NCI-H2227 (cell line): ENCODE results near the gene CREBL2.
"Not testable (repeated sequence)": the region's sequence is repeated elsewhere in the genome, so short reads cannot be mapped to it uniquely, and the experiment has no call there.

Experiments used
- DNase-seq: peaks from one replicate; lab custom pipeline; 2025; ENCODE audit not compliant: unreplicated experiment; lab: John Stamatoyannopoulos, UW

CREBL2 gene

DNA sequence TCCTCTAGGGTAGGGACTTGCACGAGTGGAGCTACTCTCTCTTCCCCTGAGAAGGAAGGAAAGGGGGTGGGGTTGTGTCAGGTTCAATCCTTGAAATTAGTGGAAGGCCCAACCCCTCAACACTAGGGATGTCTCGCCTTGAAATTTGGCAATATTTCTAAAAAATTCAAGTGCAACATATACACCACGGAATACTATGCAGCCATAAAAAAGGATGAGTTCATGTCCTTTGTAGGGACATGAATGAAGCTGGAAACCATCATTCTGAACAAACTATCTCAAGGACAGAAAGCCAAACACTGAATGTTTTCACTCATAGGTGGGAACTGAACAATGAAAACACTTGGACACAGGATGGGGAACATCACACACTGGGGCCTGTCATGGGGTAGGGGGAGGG, 15.1 kb upstream of the CREBL2 start:
- DNase-seq = not testable (repeated sequence)

DNA sequence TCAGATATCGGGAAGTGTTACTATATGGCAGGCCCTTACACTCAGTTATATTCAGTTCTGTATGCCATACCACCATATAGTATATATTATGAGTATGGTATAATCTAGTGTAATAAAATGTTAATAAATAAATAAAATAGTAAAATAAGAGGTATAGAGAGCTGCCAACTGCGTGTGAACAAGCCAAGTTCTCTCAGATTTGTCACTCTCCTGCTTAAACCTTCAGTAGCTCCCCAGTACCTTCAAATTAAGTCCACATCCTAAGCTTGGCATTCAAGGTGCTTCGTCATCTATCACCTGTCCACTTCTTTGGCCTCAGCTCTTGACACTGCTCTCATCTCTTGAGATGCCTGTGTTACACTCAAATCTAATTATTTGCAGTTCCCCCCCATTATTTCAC, 12.8 kb upstream of the CREBL2 start:
- no peak for DNase-seq

DNA sequence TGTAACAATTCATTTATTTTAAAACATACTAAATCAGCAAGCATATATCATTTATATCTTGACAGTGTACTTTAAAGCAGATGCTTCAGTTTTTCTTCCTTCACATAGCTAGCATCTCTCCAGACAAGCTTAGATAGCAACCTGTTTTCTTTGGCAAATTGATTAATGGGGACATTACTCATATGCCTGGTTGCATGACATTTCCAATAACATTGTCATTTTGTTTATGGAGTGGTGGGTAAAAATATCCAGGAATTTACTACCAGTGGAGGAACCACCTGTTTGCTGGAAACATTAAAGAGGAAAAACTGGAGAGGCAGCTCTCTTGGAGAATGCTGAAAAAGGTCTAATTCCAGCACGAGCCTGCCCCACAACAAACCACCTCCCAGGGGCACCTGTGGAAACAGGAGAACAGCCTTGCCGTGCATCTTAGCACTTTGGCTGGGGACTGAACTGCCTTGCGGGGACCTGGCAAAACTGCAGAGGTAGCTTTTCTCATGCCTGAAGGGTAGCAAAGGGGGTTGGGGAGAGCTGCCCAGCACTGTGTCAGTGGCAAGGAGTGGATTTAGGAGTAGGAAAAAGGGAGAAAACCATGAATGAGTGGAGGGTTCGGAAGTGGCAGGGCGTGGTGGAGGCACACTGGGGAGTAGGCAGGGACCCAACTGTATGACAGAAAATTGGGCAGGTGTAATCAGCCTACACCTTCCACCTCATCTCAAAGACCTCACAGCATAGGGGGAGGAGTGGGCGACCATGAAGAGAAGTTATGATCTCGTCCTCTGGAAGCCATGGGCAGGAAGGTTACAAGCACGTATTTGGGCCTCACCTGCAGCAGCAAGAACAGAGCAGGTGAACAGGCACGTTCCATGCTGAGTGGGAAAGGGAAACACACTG, 11.7 kb upstream of the CREBL2 start:
- no peak for DNase-seq

DNA sequence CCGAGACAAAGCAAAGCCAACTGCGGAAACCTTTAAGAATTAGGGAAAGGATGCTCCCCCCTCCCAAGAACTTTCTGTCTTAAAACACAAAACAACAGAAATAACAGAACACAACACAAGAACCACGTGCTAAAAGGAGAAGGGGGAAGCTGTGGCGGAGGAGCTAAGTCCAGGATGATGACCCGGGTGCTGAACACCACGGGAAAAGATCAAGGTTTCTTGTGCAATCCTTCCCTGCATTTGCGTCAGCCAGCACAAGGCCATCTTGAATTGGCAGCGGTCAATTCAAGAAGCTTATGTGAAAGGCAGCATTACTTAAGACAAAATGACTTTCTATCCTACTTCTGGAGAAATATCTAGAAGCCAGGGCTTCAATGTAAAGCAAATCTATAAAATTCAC, 11.0 kb upstream of the CREBL2 start:
- no peak for DNase-seq

DNA sequence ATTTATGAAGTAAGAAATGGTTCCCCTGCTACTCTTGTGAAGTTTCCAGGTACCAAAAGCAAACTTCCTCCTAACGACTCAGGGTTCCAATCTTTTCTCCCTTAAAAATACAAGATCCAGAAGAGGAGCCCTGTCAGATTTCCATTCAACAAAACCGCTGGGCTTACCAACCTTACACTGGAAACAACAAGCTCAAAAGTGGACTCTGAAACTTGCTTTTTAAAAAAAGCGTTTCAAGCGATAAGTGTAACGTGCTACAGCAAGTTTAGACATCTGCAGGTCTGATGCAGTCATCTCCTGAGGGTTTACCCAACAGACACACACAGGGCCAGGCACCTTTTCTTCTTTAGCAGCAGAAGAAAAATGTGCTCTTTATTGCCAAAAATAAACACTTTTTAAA, 6.9 kb upstream of the CREBL2 start:
- DNase-seq = no peak

DNA sequence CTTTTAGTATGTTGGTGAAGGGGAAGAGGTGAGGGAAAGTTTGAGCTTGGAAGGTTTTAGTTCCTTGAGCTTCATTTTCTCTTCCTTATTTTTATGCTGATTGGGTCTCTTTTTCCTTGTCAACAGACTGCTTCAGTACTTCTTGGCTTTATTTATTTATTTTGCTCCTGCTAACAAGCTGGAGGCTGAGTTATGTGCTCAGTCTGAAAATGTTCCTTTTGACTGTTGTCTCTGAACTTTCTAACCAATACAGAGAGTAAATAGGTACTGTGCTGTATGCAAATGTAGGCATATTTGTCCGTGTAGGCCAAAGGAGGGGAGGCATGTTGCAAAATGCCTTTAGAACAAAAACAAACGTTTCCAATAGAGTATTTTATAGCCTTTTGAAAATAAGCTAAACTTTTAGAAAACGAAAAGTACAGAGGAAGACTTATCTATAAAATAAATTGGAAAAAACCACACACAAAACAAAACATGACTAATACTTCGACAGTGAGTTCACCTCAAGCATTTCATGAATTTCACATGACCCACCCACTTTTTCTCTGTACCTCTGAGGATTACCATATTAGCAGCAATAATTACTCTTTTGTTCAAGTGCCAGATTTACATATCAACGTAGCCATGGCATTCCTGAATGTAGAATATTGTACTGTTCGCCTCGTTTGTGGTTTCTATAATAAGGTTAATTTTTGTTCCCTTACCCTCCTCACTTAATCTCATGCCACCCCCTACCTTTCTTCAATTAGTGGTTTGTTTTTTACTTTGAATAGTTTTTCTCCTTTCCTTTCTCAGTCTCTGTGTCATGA, 4.7 kb upstream of the CREBL2 start:
- DNase-seq = no peak

DNA sequence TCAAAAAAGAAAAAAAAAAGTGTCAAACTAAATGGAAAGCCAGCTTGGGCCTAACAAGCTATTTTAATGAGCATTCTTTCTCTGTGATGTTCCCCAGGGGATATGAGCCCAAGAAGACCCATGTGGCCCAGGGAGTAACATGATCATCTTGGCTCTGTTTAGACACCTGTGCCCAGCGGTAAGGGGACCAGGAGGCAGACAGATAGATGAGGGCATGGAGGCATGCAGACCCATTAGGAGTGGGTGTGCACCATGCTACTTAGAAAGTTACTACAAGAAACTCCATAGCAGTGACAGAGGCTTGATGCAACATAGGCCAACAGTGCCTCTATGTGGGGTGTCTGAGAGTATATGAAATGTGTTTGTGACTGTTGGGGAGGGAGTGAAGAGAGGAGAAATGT, 3.1 kb upstream of the CREBL2 start:
- DNase-seq = no peak

DNA sequence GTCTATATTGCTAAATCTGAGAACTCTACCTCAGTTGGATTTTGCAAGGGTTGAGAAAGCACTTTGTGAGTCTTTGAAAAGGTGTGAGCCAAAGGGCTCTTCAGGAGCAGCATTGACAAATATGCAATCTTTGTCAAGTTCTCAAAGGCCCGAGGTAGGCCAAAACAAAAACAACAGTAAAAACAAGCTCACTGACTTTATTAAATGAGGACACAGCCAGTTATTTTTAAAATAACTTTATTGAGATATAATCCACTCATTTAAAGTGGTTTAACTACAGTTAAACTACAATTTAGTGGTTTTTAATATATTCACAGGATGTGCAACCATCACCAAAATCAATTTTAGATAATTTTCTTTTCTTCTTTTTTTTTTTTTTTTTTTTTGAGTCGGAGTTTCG, 2.0 kb upstream of the CREBL2 start:
- DNase-seq = no peak

DNA sequence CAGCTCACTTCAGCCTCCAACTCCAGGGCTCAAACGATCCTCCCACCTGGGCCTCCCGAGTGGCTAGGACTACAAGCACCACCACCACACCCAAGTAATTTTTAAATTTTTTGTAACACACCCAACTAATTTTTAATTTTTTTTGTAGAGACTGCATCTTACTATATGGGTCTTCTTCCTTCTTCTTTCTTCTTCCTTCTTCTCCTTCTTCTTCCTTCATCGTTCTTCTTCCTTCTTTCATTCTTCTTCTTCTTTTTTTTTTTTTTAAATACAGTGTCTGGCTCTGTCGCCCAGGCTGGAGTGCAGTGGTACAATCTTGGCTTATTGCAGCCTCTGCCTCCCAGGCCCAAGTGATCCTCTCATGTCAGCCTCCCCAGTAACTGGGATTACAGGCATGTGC, 965 bp upstream of the CREBL2 start:
- no peak for DNase-seq

DNA sequence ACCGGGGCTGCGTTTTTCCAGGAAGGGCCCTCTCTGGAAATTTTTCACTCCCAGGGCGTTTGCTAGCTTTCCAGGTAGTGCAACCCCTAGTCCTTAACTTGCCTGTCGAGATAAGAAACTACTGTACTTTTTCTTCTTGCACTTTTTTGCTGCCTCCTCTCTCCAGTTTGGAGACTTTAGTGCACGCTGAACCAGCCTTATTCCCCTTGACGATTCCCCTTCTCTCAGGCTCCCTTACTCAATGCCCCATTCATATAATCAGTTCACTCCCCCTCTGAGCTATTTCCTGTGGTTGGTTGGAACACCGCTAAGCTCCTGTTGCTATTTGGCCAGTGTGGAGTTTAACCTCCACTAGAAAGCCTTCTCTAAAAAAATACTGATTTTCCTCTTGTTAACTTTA, 682 bp downstream of the CREBL2 start:
- peak; percentile 25 for DNase-seq

DNA sequence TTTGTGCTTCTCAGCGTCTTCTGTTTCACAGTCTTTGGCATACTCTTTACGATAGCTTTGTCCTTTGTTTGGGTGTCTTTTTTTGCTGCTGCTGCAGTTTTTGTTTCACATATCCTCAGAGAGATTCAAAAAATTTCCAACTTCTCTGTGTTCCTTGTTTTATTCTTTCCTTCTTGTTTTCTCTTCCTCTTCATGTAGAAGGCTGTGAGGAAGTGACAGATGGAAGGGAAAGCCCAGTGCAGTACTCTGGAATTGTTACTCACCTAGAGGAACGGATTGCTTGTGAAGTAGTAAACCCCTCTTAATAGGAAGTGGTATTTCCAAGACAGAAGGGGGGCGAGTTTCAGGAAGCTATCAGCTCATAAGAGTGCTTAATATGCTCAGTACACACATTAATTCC, 1.7 kb downstream of the CREBL2 start:
- no peak for DNase-seq

DNA sequence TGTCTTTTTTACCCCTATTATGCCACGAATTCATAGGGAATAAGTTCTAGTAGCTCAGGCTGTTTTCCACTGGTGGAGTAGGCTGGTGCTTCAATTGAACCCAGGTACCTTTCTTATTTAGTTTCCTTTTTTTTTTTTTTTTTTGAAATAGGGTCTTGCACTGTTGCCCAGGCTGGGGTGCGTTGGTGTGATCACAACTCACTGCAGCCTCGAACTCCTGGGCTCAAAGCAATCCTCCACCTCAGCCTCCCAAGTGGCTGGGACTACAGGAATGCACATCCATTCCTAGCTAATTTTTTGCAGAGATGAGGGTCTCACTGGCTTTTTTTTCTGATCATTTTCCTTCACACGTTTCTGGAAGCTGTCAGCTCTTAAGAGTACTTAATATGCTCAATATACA, 2.7 kb downstream of the CREBL2 start:
- DNase-seq = no peak

DNA sequence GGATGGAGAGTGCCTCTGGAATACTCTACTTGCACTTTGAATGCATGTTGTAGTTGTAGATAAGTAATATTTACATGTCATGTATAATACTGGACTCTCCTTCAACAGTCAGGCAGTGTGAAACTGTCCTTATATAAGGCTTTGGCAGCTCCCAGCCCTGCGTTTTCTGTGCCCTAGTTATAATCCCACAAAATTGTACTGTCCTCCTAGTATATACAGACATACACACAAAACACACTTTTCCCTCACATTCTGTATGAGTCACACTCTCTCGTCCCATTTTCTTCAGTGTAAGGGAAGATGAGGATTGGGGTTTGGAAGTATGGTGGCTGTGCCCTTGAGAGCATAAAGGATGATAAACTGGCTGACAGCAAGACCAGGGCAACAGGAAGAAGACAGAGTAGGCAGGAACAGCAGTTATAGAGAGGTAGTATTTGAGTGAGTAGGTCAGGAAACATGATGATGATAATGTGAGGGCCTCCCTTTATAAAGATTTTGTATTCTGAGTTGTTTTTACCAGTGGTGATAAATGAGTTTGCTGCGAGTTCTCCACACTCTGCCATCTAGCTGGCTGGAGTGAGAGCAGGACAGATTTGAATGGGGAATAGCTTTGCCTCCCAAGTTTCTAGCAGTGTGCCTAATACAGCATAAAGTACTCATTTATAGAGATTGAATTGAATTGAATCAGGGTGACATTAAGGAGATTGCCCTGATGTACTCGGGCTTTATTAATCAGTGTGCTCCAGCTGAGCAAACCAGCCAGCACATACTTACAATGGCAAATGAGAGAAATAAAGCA, 5.0 kb downstream of the CREBL2 start:
- no peak for DNase-seq

DNA sequence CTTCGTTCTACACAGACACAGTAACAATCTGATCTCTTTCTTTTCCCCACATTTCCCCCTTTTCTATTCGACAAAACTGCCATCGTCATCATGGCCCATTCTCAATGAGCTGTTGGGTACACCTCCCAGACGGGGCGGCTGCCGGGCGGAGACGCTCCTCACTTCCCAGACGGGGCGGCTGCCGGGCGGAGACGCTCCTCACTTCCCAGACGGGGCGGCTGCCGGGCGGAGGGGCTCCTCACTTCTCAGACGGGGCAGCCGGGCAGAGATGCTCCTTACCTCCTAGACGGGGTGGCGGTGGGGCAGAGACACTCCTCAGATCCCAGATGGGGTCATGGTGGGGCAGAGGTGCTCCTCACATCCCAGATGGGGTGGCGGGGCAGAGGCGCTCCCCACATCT, 6.4 kb downstream of the CREBL2 start:
- not testable (repeated sequence) for DNase-seq

DNA sequence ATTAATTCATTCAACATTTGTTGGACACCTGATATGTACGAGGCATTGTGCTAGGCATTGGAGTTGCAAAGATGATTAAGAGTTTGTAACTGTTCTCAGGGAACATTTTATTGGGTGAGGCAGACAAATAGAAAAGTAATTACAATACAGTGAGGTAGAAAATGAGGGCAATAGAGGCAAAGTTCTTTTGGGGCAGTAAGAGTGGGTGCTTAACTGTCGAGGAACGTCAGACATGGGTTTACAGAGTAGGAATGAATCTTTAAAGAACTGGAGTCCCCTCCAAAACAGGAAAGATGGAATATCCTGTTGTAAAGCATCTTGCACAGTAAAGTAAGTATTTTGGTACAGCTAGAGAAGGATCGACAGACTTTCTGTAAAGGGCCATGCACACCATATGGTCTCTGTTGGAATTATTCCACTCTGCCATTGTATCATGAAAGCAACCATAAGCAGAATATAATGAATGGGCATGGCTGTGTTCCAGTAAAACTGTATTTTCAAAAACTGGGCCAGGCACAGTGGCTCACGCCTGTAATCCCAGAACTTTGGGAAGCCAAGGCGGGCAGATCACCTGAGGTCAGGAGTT, 9.1 kb downstream of the CREBL2 start:
- no peak for DNase-seq

DNA sequence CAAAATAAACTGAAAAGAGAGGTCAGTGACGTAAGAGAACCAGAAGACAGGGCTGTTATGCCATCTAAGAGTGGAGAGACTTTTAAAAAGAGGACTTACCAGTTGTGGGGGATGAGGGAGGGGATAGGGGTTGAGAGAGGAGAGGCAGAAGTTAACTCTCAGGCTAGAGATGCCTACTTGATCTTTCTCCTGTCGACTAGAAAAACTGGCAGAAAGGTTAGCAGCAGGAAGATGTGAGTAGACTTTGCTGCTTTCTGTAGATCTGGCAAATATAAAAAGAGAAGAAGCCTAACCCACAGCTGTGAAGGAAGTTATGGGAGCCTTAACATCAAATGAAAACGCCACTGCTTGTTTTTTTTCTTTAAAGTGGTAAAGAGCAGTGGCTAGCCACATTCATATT, 10.7 kb downstream of the CREBL2 start:
- no peak for DNase-seq

DNA sequence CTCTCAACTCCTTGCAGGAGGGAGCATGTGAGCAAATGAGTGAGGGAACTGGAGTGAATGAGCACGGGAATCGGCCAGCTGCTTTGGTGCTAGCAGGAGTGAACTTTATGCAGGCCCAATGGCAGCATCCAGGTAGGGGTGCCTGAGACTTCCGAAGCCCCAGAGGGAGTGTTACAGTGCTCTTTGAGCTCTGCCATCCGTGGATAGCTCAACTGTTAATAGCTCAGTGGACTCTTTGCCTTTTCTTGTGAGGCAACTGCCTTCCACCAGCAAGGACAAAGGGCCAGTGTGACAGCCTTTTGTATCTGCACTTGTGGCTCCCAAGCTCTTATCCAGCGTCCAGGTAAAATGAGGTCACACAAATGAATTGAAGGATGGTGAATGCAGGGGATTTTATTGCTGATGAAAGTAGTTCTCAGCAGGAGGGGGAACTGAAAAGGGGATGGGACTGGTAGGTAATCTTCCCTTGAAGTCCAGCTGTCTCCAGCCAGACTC, 12.9 kb downstream of the CREBL2 start:
- no peak for DNase-seq

DNA sequence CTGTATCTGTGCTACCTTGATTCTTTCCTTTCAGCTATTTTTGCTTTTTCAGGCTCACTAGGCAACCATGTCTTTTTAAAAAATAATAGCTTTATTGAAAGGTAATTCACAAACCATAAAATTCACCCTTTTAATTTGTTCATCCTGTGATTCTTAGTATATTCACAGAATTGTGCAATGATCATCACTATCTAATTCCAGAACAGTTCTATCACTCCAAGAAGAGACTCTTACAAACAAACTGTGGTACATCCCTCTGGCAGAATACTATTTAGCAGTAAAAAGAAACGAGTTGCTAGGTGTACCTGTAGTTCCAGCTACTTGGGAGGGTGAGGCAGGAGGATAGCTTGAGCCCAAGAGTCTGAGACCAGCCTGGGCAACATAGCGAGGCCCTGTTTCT, 14.8 kb downstream of the CREBL2 start:
- no peak for DNase-seq

DNA sequence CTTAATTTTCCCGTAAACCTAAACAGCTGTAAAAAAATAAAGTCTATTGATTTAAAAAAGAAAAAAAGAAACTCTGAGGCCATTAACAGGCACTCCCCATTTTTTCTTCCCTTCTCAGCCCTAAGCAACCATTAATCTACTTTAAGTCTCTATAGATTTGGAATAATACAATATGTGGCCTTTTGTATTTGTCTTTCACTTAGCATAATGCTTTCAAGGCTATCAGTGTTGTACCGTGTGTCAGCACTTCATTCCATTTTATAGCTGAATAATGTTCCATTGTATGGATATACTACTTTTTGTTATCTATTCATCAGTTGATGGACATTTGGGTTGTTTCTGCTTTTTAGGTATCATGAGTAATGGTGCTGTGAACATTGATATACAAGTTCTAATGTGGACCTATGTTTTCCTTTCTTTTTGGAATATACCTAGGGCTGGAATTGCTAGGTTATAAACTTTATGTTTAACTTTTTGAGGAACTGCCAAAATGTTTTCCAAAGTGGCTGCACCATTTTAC, 15.7 kb downstream of the CREBL2 start:
- no peak for DNase-seq

DNA sequence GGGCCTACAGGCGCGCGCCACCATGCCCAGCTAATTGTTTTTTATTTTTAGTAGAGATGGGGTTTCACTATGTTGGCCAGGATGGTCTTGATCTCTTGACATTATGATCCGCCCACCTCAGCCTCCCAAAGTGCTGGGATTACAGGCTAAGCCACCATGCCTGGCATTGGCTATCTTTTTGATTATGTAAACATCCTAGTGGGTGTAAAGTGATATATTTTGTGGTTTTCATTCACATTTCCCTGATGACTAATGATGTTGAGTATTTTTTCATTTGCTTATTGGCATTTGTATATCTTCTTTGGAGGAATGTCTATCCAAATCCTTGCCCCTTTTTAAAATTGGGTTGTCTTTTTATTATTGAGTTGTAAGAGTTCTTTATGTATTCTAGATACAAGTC, 16.3 kb downstream of the CREBL2 start:
- no peak for DNase-seq

DNA sequence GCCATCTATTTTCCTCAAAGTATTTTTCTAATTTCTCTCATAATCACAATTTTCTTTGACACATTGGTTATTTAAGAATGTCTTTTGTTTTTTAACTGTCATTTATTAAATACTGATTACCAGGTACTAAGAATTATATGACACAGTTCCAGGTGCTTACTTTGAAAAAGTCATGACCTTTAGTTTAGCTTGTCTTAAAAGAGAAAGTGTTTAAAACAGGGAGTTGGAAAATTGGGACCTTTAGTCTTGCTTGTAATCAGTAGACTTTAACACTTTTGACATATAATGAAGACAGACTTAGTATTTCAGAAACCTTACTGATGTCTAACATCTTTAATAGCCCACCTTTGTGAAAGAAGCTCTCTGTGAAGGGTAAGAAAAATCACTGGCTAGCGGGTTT, 19.2 kb downstream of the CREBL2 start:
- DNase-seq = no peak
